ENCODE measurements around the gene TEKT1. TPM values are rescaled to one million over a fixed set of nuclear protein-coding genes. Genes with fewer than 3 reads are reported as not detected.

The TEKT1 gene
- total RNA-seq, 1 donor from 2014 or later: not detected

- Histone ChIP-seq H2AFZ (ENCODE audit: low read depth, low read length) (no peak overlapping the region), H3K9me3 (ENCODE audit: insufficient read depth, low read depth, low read length) (no peaks in the 10 kb centered on the region), H3K79me2 (ENCODE audit: insufficient read depth, low read length) (no peaks in the 10 kb centered on the region), H3K36me3 (ENCODE audit: insufficient read depth, low read length) (no peaks in the 10 kb centered on the region), H3K27me3 (ENCODE audit: insufficient read depth, low read length) (no peaks in the 10 kb centered on the region), H3K9ac (ENCODE audit: low read length) (no peak overlapping the region), H3K4me2 (ENCODE audit: low read length) (no peak overlapping the region), H3K27ac (ENCODE audit: low read depth, low read length) (no peak overlapping the region), H4K20me1 (ENCODE audit: insufficient read depth, low read length) (no peaks in the 10 kb centered on the region), H3K4me3 (ENCODE audit: insufficient read depth, low read depth, low read length) (no peak overlapping the region), H3K4me1 (ENCODE audit: insufficient read depth, low read length) (no peaks in the 10 kb centered on the region)
- Mint-ChIP-seq H3K27me3 (ENCODE audit: low read depth, unreplicated experiment) (peaks cover 41% of the 10 kb centered on the region), H3K27ac (ENCODE audit: unreplicated experiment) (no peak overlapping the region), H3K4me3 (ENCODE audit: unreplicated experiment) (no peak overlapping the region), H3K4me1 (ENCODE audit: low read depth, unreplicated experiment) (no peaks in the 10 kb centered on the region), H3K36me3 (ENCODE audit: low read depth, unreplicated experiment) (no peaks in the 10 kb centered on the region), H3K9me3 (ENCODE audit: unreplicated experiment) (peaks cover 17% of the 10 kb centered on the region)
- FAIRE-seq: no peak
- DNase-seq (ENCODE audit: low read depth): no peak
- TF ChIP-seq EZH2 (IDR thresholded peaks at IDR 0.05; ENCODE audit: insufficient read depth, low read length): no peak
- no peak for TF ChIP-seq CTCF (IDR thresholded peaks at IDR 0.05; ENCODE audit: insufficient read depth, low read depth, low read length)
Observed at GRCh38 chr17:6815775-6816174, 15.8 kb downstream of the TEKT1 start.

GRCh38 chr17:6812295-6812694, 19.2 kb downstream of the TEKT1 start:
- FAIRE-seq: no peak
- H2AFZ ChIP-seq (ENCODE audit: low read depth, low read length): no peak overlapping the region

More at GRCh38 chr17:6812295-6812694, 19.2 kb downstream of the TEKT1 start:
- Mint-ChIP-seq H3K4me3 (ENCODE audit: unreplicated experiment) (no peak overlapping the region), H3K4me1 (ENCODE audit: low read depth, unreplicated experiment) (no peaks in the 10 kb centered on the region), H3K36me3 (ENCODE audit: low read depth, unreplicated experiment) (no peaks in the 10 kb centered on the region), H3K9me3 (ENCODE audit: unreplicated experiment) (peaks cover 14% of the 10 kb centered on the region), H3K27ac (ENCODE audit: unreplicated experiment) (no peak overlapping the region), H3K27me3 (ENCODE audit: low read depth, unreplicated experiment) (peaks cover 32% of the 10 kb centered on the region)
- Histone ChIP-seq H4K20me1 (ENCODE audit: insufficient read depth, low read length) (no peaks in the 10 kb centered on the region), H3K4me3 (ENCODE audit: insufficient read depth, low read depth, low read length) (no peak overlapping the region), H3K4me1 (ENCODE audit: insufficient read depth, low read length) (no peaks in the 10 kb centered on the region), H3K27ac (ENCODE audit: low read depth, low read length) (no peak overlapping the region), H3K4me2 (ENCODE audit: low read length) (no peak overlapping the region), H3K79me2 (ENCODE audit: insufficient read depth, low read length) (no peaks in the 10 kb centered on the region), H3K27me3 (ENCODE audit: insufficient read depth, low read length) (no peaks in the 10 kb centered on the region), H3K9ac (ENCODE audit: low read length) (no peak overlapping the region), H3K36me3 (ENCODE audit: insufficient read depth, low read length) (no peaks in the 10 kb centered on the region), H3K9me3 (ENCODE audit: insufficient read depth, low read depth, low read length) (no peaks in the 10 kb centered on the region)
- no peak for DNase-seq (ENCODE audit: low read depth)
- no peak for TF ChIP-seq EZH2 (IDR thresholded peaks at IDR 0.05; ENCODE audit: insufficient read depth, low read length)
- TF ChIP-seq CTCF (IDR thresholded peaks at IDR 0.05; ENCODE audit: insufficient read depth, low read depth, low read length): no peak
